Upper lobe of right lung (tissue), 1 donor: Measurements from ENCODE around the gene KRT8. TPM values are rescaled to one million over a fixed set of nuclear protein-coding genes. Genes with fewer than 3 reads are reported as not detected.
A peak's percentile ranks its signal among the peaks of the same experiment; 100 is the strongest.

ENCODE experiments used
- ATAC-seq: fragments of 200-7000 bp; cut with Tn5 transposase; one replicate; pipeline ENCODE4 v1.9.1; 2020; ENCODE audit warnings: mild to moderate bottlenecking, moderate library complexity
- DNase-seq: peaks from one replicate; pipeline ENCODE4 v3.0.0-alpha.2; 2020
- H3K27ac ChIP-seq: fragments of 200-600 bp; one replicate; pipeline ENCODE4 v1.8.0; 2022
- H3K27me3 ChIP-seq: fragments of 200-600 bp; one replicate; pipeline ENCODE4 v1.8.0; 2022; ENCODE audit warnings: mild to moderate bottlenecking
- H3K36me3 ChIP-seq: fragments of 200-600 bp; one replicate; pipeline ENCODE4 v1.8.0; 2022
- H3K4me1 ChIP-seq: fragments of 200-600 bp; one replicate; pipeline ENCODE4 v1.8.0; 2022
- H3K4me3 ChIP-seq: fragments of 200-600 bp; one replicate; pipeline ENCODE4 v1.8.0; 2022; ENCODE audit warnings: mild to moderate bottlenecking
- H3K9me3 ChIP-seq: fragments of 200-600 bp; one replicate; pipeline ENCODE4 v1.8.0; 2022
- CTCF ChIP-seq: fragments of 200-600 bp; IDR thresholded peaks from one replicate; pipeline ENCODE4 v1.8.0; 2022; ENCODE audit warnings: antibody characterized with exemption
- intact Hi-C: fragments of 100-400 bp; cut with DNase I; formaldehyde crosslinking; loops from one replicate; pipeline ENCODE4 v1.11.0; 2022
- total RNA-seq: library from RNA; stranded (reverse); fragmentation: NEBNext Ultra II Directional; extraction: Animal tissue kit (Norgen Biotek cat#: 25700); gene quantifications from one replicate; pipeline ENCODE4 v1.2.1, GENCODE V29; 2021
- donor health status: DM: no; HTN: yes; CAD: no; lungs with severe emphysema.

Gene KRT8
- total RNA-seq, 1 donor from 2014 or later: 223 TPM

GRCh38 chr12:52896190-52897100 lies 8.4 kb downstream of the KRT8 start:
- Histone ChIP-seq H3K9me3 (no peaks in the 10 kb centered on the region), H3K4me1 (no peaks in the 10 kb centered on the region), H3K4me3 (no peak overlapping the region), H3K27me3 (no peaks in the 10 kb centered on the region), H3K36me3 (no peaks in the 10 kb centered on the region), H3K27ac (no peak overlapping the region)
- DNase-seq: no peak
- intact Hi-C loops: no loop called here
- no peak for TF ChIP-seq CTCF
- ATAC-seq: peak; percentile 20

DNA sequence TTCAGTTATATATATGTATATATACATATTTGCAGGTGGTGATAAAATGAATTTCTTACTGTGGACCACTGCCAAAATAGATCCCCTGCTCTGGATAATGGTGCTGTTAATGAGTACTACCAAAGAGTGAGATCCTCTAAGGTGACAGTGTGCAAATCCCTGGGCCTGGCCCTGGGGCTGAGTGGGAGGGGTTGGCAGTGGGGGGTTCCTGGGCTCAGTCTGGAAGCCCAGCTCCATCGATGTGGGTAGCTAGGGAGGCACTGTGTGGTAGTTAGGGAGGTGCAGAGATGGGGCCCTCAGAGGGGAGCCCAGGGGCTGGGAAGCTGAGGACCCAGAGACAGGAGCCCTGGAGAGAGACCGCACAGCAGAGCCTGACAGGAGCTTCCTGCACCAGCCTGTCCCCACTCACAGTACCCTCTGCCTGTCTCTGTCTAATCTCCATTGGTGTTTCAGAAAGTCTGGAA lies 9.1 kb downstream of the KRT8 start:
- Histone ChIP-seq H3K27ac (no peak overlapping the region), H3K4me3 (no peak overlapping the region), H3K36me3 (no peaks in the 10 kb centered on the region), H3K27me3 (no peaks in the 10 kb centered on the region), H3K4me1 (no peaks in the 10 kb centered on the region), H3K9me3 (no peaks in the 10 kb centered on the region)
- TF ChIP-seq CTCF: no peak
- intact Hi-C loops: no loop called here
- ATAC-seq (peak; percentile 26), DNase-seq (no peak)

GRCh38 chr12:52892974-52893373 lies 11.9 kb downstream of the KRT8 start:
- no peaks in the 10 kb centered on the region for H3K36me3 ChIP-seq
- no peak for ATAC-seq
- no peak overlapping the region for H3K4me3 ChIP-seq
- DNase-seq: no peak
- no peak for TF ChIP-seq CTCF
- no peak overlapping the region for H3K27ac ChIP-seq
- no peaks in the 10 kb centered on the region for H3K4me1 ChIP-seq
- intact Hi-C loops: no loop called here
- H3K9me3 ChIP-seq: no peaks in the 10 kb centered on the region
- no peaks in the 10 kb centered on the region for H3K27me3 ChIP-seq

- no peak for ATAC-seq
- H3K36me3 ChIP-seq: no peaks in the 10 kb centered on the region
Measured at GRCh38 chr12:52892207-52892852, 12.5 kb downstream of the KRT8 start.

GRCh38 chr12:52891044-52891443 lies 13.8 kb downstream of the KRT8 start:
- no peak for TF ChIP-seq CTCF
- H3K4me3 ChIP-seq: no peak overlapping the region
- intact Hi-C loops: no loop called here
- H3K27ac ChIP-seq: no peak overlapping the region
- DNase-seq: no peak
- H3K27me3 ChIP-seq: no peaks in the 10 kb centered on the region
- no peaks in the 10 kb centered on the region for H3K9me3 ChIP-seq
- ATAC-seq: no peak
- H3K4me1 ChIP-seq: no peaks in the 10 kb centered on the region
- no peaks in the 10 kb centered on the region for H3K36me3 ChIP-seq

More at GRCh38 chr12:52892207-52892852, 12.5 kb downstream of the KRT8 start:
- Histone ChIP-seq H3K4me1 (no peaks in the 10 kb centered on the region), H3K9me3 (no peaks in the 10 kb centered on the region), H3K4me3 (no peak overlapping the region), H3K27me3 (no peaks in the 10 kb centered on the region), H3K27ac (no peak overlapping the region)
- intact Hi-C loops: no loop called here
- no peak for DNase-seq
- TF ChIP-seq CTCF: no peak
